GM19351 (cell line): ENCODE measurements around the gene MMAB.
A peak's percentile ranks its signal among the peaks of the same experiment; 100 is the strongest.

Experiments used
- ATAC-seq: cut with Tn5 transposase; IDR thresholded peaks from one replicate; pipeline ENCODE4 v1.9.1; 2021; ENCODE audit warnings: mild to moderate bottlenecking, moderate library complexity; ENCODE audit not compliant: unreplicated experiment

MMAB gene

GRCh38 chr12:109573029-109573913 is at the start of gene MMAB, which contains the start of gene MVK:
Gene MMAB (minus strand): TSS chr12:109573504. CDS start chr12:109573480, 24 bp downstream.
Gene MVK (plus strand): TSS chr12:109573794. CDS start chr12:109574823, 1,029 bp downstream.
- peak; percentile 93 for ATAC-seq

GRCh38 chr12:109621901-109622364 is 48.6 kb upstream of the MMAB start:
- no peak for ATAC-seq

GRCh38 chr12:109621211-109621694 is 47.9 kb upstream of the MMAB start:
- no peak for ATAC-seq

- no peak for ATAC-seq
Measured at GRCh38 chr12:109619002-109619604, 45.8 kb upstream of the MMAB start.

GRCh38 chr12:109618082-109618481 is 44.8 kb upstream of the MMAB start:
- ATAC-seq = no peak

GRCh38 chr12:109617491-109617890 is 44.2 kb upstream of the MMAB start:
- no peak for ATAC-seq

- ATAC-seq = no peak
Measured at GRCh38 chr12:109615556-109616229, 42.4 kb upstream of the MMAB start.

- no peak for ATAC-seq
Measured at GRCh38 chr12:109613649-109614455, 40.5 kb upstream of the MMAB start.

GRCh38 chr12:109612975-109613502 is 39.7 kb upstream of the MMAB start:
- ATAC-seq = no peak

- no peak for ATAC-seq
Measured at GRCh38 chr12:109612003-109612402, 38.7 kb upstream of the MMAB start.

- ATAC-seq = no peak
Measured at GRCh38 chr12:109611223-109611622, 37.9 kb upstream of the MMAB start.

GRCh38 chr12:109610523-109610922 is 37.2 kb upstream of the MMAB start:
- no peak for ATAC-seq

- ATAC-seq = no peak
Measured at GRCh38 chr12:109609342-109609741, 36.0 kb upstream of the MMAB start.

GRCh38 chr12:109608793-109609192 is 35.5 kb upstream of the MMAB start:
- no peak for ATAC-seq

GRCh38 chr12:109608270-109608669 is 35.0 kb upstream of the MMAB start:
- ATAC-seq = no peak

GRCh38 chr12:109607618-109608017 is 34.3 kb upstream of the MMAB start:
- no peak for ATAC-seq

- ATAC-seq = no peak
Measured at GRCh38 chr12:109606320-109607028, 33.2 kb upstream of the MMAB start.

- ATAC-seq = no peak
Measured at GRCh38 chr12:109605599-109606228, 32.4 kb upstream of the MMAB start.

GRCh38 chr12:109605016-109605415 is 31.7 kb upstream of the MMAB start:
- ATAC-seq = no peak
